HEK293 (cell line): Measurements from ENCODE around the gene NFIL3.

Source experiments
- KLF7 ChIP-seq: fragments of 450-650 bp; formaldehyde crosslinking; IDR thresholded peaks from 2 replicates; pipeline ENCODE4 v1.5.1; 2016; ENCODE audit warnings: missing biosample characterization, missing genetic modification characterization, borderline replicate concordance
- MYNN ChIP-seq: fragments of 450-650 bp; formaldehyde crosslinking; IDR thresholded peaks from 2 replicates; pipeline ENCODE4 v1.5.1; 2016; ENCODE audit warnings: missing biosample characterization, missing genetic modification characterization, borderline replicate concordance
- PRDM2 ChIP-seq: fragments of 450-650 bp; formaldehyde crosslinking; IDR thresholded peaks from 2 replicates; pipeline ENCODE4 v1.5.1; 2016; ENCODE audit warnings: missing biosample characterization, missing genetic modification characterization, borderline replicate concordance
- TCF7L2 ChIP-seq: IDR thresholded peaks from 2 replicates; pipeline ENCODE4 v1.6.1; 2011; ENCODE audit warnings: low read depth, mild to moderate bottlenecking, inconsistent platforms, low read length, moderate library complexity, borderline replicate concordance
- ZBTB49 ChIP-seq: fragments of 450-650 bp; formaldehyde crosslinking; IDR thresholded peaks from 2 replicates; pipeline ENCODE4 v1.5.1; 2016; ENCODE audit warnings: missing biosample characterization, missing genetic modification characterization, low read depth
- ZBTB8A ChIP-seq: fragments of 450-650 bp; formaldehyde crosslinking; IDR thresholded peaks from 2 replicates; pipeline ENCODE4 v1.5.1; 2016; ENCODE audit warnings: missing biosample characterization, missing genetic modification characterization
- ZNF138 ChIP-seq: fragments of 450-650 bp; formaldehyde crosslinking; IDR thresholded peaks from 2 replicates; pipeline ENCODE4 v1.5.1; 2016; ENCODE audit warnings: missing biosample characterization, missing genetic modification characterization, borderline replicate concordance
- ZNF18 ChIP-seq: fragments of 450-650 bp; formaldehyde crosslinking; IDR thresholded peaks from 2 replicates; pipeline ENCODE4 v1.5.1; 2016; ENCODE audit warnings: missing biosample characterization, missing genetic modification characterization
- ZNF24 ChIP-seq: fragments of 450-650 bp; formaldehyde crosslinking; IDR thresholded peaks from 2 replicates; pipeline ENCODE4 v1.5.1; 2016; ENCODE audit warnings: missing biosample characterization, missing genetic modification characterization
- TF ChIP-seq, protein P1 (sequence below): fragments of 450-650 bp; formaldehyde crosslinking; IDR thresholded peaks from 2 replicates; pipeline ENCODE4 v1.5.1; 2016; ENCODE audit warnings: missing biosample characterization, missing genetic modification characterization
- TF ChIP-seq, protein P2 (sequence below): fragments of 450-650 bp; formaldehyde crosslinking; IDR thresholded peaks from 2 replicates; pipeline ENCODE4 v1.5.1; 2016; ENCODE audit warnings: missing biosample characterization, missing genetic modification characterization, low read depth
- TF ChIP-seq, protein P3 (sequence below): fragments of 450-650 bp; formaldehyde crosslinking; IDR thresholded peaks from 2 replicates; pipeline ENCODE4 v1.5.1; 2016; ENCODE audit warnings: missing biosample characterization, missing genetic modification characterization
- TF ChIP-seq, protein P4 (sequence below): fragments of 450-650 bp; IDR thresholded peaks from 2 replicates; pipeline ENCODE4 v1.5.1; 2018; ENCODE audit warnings: missing biosample characterization, missing genetic modification characterization

DNA sequence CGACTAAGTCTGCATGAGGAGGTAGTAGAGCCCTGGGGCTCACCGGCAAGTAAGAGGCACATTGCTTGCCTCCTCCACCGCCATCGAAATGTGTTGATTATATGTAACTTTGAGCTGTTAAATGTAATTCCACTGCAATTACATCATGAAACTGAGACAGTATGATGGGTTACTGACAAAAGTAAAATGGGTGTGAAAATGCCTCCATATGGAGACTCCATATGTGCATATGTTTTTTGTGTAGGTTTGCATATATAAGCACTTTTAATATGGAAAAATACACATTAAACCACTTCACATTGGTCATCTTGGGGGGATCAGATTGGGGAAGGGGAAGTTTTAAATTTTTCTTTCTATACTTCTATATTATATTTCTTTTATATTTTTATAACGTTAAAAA lies 29.8 kb downstream of the NFIL3 start:
- TF ChIP-seq, protein P1, sequence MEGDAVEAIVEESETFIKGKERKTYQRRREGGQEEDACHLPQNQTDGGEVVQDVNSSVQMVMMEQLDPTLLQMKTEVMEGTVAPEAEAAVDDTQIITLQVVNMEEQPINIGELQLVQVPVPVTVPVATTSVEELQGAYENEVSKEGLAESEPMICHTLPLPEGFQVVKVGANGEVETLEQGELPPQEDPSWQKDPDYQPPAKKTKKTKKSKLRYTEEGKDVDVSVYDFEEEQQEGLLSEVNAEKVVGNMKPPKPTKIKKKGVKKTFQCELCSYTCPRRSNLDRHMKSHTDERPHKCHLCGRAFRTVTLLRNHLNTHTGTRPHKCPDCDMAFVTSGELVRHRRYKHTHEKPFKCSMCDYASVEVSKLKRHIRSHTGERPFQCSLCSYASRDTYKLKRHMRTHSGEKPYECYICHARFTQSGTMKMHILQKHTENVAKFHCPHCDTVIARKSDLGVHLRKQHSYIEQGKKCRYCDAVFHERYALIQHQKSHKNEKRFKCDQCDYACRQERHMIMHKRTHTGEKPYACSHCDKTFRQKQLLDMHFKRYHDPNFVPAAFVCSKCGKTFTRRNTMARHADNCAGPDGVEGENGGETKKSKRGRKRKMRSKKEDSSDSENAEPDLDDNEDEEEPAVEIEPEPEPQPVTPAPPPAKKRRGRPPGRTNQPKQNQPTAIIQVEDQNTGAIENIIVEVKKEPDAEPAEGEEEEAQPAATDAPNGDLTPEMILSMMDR (tag by site-specific recombination) = no peak
- TF ChIP-seq, protein P2, sequence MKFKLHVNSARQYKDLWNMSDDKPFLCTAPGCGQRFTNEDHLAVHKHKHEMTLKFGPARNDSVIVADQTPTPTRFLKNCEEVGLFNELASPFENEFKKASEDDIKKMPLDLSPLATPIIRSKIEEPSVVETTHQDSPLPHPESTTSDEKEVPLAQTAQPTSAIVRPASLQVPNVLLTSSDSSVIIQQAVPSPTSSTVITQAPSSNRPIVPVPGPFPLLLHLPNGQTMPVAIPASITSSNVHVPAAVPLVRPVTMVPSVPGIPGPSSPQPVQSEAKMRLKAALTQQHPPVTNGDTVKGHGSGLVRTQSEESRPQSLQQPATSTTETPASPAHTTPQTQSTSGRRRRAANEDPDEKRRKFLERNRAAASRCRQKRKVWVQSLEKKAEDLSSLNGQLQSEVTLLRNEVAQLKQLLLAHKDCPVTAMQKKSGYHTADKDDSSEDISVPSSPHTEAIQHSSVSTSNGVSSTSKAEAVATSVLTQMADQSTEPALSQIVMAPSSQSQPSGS (tag by site-specific recombination) = no peak
- TF ChIP-seq PRDM2 (tag by site-specific recombination) (no peak), KLF7 (tag by site-specific recombination) (no peak), MYNN (tag by site-specific recombination) (no peak), ZBTB8A (tag by site-specific recombination) (no peak), ZNF18 (tag by site-specific recombination) (no peak), ZNF138 (tag by site-specific recombination) (no peak), TCF7L2 (no peak), ZBTB49 (tag by site-specific recombination) (no peak), ZNF24 (tag by site-specific recombination) (no peak)
- TF ChIP-seq, protein P3, sequence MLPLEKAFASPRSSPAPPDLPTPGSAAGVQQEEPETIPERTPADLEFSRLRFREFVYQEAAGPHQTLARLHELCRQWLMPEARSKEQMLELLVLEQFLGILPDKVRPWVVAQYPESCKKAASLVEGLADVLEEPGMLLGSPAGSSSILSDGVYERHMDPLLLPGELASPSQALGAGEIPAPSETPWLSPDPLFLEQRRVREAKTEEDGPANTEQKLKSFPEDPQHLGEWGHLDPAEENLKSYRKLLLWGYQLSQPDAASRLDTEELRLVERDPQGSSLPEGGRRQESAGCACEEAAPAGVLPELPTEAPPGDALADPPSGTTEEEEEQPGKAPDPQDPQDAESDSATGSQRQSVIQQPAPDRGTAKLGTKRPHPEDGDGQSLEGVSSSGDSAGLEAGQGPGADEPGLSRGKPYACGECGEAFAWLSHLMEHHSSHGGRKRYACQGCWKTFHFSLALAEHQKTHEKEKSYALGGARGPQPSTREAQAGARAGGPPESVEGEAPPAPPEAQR (tag by site-specific recombination) = no peak
- TF ChIP-seq, protein P4, sequence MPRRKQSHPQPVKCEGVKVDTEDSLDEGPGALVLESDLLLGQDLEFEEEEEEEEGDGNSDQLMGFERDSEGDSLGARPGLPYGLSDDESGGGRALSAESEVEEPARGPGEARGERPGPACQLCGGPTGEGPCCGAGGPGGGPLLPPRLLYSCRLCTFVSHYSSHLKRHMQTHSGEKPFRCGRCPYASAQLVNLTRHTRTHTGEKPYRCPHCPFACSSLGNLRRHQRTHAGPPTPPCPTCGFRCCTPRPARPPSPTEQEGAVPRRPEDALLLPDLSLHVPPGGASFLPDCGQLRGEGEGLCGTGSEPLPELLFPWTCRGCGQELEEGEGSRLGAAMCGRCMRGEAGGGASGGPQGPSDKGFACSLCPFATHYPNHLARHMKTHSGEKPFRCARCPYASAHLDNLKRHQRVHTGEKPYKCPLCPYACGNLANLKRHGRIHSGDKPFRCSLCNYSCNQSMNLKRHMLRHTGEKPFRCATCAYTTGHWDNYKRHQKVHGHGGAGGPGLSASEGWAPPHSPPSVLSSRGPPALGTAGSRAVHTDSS (tag by site-specific recombination) = no peak
